Thyroid gland (tissue), 4 donors: ENCODE measurements around the gene TENT5C. TPM values are rescaled to one million over a fixed set of nuclear protein-coding genes. Genes with fewer than 3 reads are reported as not detected.

Source experiments
- DNase-seq, 2 donors: peaks; one replicate each; pipeline ENCODE4 v3.0.0-alpha.2; 2019
- H3K27ac ChIP-seq, 3 donors: fragments of 200-600 bp; sonication (generic); 1 replicate in 2 of 3; 2 replicates in 1 of 3; pipeline ENCODE4 v1.5.1; 2016 to 2019; ENCODE audit warnings: mild to moderate bottlenecking in 1 of 3, moderate library complexity in 1 of 3
- H3K27me3 ChIP-seq: fragments of 200-600 bp; sonication (generic); one replicate; pipeline ENCODE4 v1.5.1; 2019
- H3K36me3 ChIP-seq, 2 donors: fragments of 200-600 bp; sonication (generic); one replicate each; pipeline ENCODE4 v1.5.1; 2016 to 2019
- H3K4me1 ChIP-seq, 2 donors: fragments of 200-600 bp; sonication (generic); one replicate each; pipeline ENCODE4 v1.5.1; 2017 to 2019
- H3K4me3 ChIP-seq, 3 donors: fragments of 200-600 bp; sonication (generic); replicated peaks in 1 of 3; 1 replicate in 2 of 3; 2 replicates in 1 of 3; pipeline ENCODE4 v1.5.1; 2016; ENCODE audit warnings: mild to moderate bottlenecking in 1 of 3
- H3K9me3 ChIP-seq: fragments of 200-600 bp; sonication (generic); one replicate; pipeline ENCODE4 v1.5.1; 2017
- POLR2A ChIP-seq, 2 donors: fragments of 450-650 bp; IDR thresholded peaks; one replicate each; pipeline ENCODE4 v1.6.1; 2017; ENCODE audit warnings: antibody characterized with exemption in 2 of 2, mild to moderate bottlenecking in 2 of 2, moderate library complexity in 1 of 2
- WGBS, 2 donors: methylation state at CpG; one replicate each; pipeline ENCODE4 v1.1.5; 2017; 5-methylcytosine and 5-hydroxymethylcytosine counted together
- intact Hi-C: fragments of 100-400 bp; cut with DNase I; formaldehyde crosslinking; loops from one replicate; pipeline ENCODE4 v1.15.1; 2023
- total RNA-seq, 4 donors: library from RNA; depleted of rRNA; stranded (reverse); fragments of >200 nt; gene quantifications; one replicate each; pipeline ENCODE4 v1.2.3, GENCODE V29; 2016
- TF ChIP-seq, protein P1 (sequence below), 6 experiments: fragments of 200-600 bp in 3 of 6; fragments of 450-650 bp in 3 of 6; sonication (generic) in 3 of 6; IDR thresholded peaks; one replicate each; pipeline ENCODE4 v1.5.1; 2016 to 2019; ENCODE audit warnings: antibody characterized with exemption in 6 of 6, mild to moderate bottlenecking in 2 of 6, inconsistent platforms in 1 of 6, moderate library complexity in 1 of 6

Gene TENT5C
- total RNA-seq, 4 donors from 2014 or later, result 14.8 to 30.4 (median 22.2) TPM

DNA sequence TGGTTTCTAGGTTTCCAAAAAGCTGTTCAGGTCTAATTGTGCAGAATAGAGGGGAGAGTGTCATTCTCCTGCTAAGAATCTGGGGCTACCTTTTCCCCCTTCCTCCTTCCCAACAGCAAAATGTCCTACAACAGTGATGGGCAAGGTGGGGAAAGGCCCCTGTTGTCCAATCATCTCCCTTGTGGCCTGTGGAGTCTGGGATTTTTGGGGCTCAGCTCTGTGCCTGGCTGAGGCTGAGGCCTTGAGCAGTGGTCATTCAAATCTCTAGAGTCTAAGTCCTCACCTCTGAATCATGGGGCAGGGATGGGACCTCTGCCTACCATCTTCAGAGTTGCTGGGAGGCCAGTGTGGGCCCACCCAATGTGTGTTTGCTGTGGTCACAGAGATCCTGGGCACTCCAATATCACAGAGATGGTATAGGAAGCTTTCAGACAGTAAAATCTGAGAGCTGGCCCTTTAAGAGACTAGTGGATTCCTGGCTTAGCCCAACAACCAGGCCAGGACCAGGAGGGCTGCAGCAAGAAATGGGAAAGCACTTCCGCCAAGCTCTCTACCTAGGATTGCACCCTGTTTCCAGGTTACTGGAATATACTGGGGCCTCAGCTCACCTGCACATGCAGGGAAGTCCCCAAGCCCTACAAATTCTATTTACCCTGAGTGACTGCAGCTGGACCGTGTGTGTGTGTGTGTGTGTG, 28.5 kb upstream of the TENT5C start:
- H3K36me3 ChIP-seq, result no peaks in the 10 kb centered on the region
- H3K4me3 ChIP-seq, result no peak overlapping the region
- intact Hi-C loops, result no loop called here
- no peak overlapping the region for H3K27ac ChIP-seq
- peaks cover 0 to 13% of the 10 kb centered on the region in 2 donors for H3K4me1 ChIP-seq
- H3K27me3 ChIP-seq, result no peaks in the 10 kb centered on the region
- no peak for DNase-seq
- TF ChIP-seq, protein P1, sequence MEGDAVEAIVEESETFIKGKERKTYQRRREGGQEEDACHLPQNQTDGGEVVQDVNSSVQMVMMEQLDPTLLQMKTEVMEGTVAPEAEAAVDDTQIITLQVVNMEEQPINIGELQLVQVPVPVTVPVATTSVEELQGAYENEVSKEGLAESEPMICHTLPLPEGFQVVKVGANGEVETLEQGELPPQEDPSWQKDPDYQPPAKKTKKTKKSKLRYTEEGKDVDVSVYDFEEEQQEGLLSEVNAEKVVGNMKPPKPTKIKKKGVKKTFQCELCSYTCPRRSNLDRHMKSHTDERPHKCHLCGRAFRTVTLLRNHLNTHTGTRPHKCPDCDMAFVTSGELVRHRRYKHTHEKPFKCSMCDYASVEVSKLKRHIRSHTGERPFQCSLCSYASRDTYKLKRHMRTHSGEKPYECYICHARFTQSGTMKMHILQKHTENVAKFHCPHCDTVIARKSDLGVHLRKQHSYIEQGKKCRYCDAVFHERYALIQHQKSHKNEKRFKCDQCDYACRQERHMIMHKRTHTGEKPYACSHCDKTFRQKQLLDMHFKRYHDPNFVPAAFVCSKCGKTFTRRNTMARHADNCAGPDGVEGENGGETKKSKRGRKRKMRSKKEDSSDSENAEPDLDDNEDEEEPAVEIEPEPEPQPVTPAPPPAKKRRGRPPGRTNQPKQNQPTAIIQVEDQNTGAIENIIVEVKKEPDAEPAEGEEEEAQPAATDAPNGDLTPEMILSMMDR (IDR thresholded peaks at IDR 0.05), result no peak
- no peak for TF ChIP-seq POLR2A (IDR thresholded peaks at IDR 0.05)
- 20 to 90% methylated on average over 1 of the region's 2 CpGs for WGBS, 2 donors
- no peaks in the 10 kb centered on the region for H3K9me3 ChIP-seq

DNA sequence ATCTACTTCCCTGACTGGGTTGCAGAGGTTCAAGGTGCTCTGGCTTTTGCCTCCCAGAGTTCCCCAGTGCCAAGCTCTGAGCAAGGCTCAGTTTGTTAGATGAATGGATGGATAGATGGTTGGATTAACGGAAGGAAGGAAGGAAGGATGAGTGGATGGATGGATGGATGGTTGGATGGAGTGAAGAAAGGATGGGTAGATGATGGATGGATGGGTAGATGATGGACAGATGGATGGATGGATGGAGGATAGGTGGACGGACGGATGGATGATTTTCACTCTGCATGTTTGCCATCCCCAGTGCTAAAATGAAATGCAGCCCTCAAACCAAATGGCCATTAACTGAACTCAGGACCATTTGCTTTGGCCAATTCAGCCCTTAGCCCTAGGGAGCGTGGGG, 27.4 kb upstream of the TENT5C start:
- Histone ChIP-seq H3K36me3 (no peaks in the 10 kb centered on the region), H3K27me3 (no peaks in the 10 kb centered on the region), H3K4me1 (peaks cover 0 to 9% of the 10 kb centered on the region in 2 donors), H3K4me3 (no peak overlapping the region), H3K27ac (no peak overlapping the region), H3K9me3 (no peaks in the 10 kb centered on the region)
- TF ChIP-seq, protein P1 (IDR thresholded peaks at IDR 0.05), result no peak
- no peak for TF ChIP-seq POLR2A (IDR thresholded peaks at IDR 0.05)
- 92 to 100% methylated on average over 4 of the region's 4 CpGs for WGBS, 2 donors
- DNase-seq, result no peak
- intact Hi-C loops, result no loop called here

DNA sequence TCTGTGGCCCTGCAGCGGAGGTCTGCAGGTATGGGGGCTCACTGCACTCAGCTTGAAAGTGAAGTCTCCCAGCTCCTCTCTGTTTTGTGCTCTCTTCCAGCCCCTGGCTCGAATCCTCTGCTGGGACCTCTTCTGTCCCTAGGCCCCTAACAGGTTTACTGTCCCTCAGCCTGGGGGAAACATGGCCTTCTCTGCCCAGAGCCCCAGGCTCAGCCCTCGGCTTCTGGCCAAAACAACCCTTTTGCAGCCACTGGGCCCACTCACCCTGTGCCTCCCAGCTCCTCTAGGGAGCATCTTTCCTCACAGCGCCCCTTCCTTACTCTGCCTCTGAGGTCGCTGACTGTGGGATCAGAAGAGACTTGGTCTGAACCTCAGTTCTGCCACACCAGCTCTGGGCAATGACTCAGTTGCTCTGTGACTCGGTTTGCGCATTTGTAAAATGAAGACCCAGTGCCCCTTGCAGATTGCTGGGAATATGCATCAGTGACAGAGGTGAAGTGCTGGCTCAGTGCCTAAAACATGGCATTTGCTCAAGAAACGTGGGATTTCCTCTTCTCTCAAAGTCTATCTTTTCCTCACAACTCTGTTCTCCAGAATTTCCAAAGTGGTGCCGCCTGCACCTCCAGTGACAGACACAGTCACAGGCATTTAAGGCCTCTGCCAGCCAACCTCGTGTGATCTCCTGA, 26.5 kb upstream of the TENT5C start:
- no peak for TF ChIP-seq POLR2A (IDR thresholded peaks at IDR 0.05)
- TF ChIP-seq, protein P1 (IDR thresholded peaks at IDR 0.05), result no peak
- no peak overlapping the region for H3K4me3 ChIP-seq
- no peaks in the 10 kb centered on the region for H3K9me3 ChIP-seq
- 89% methylated on average over 10 of the region's 10 CpGs for WGBS, 2 donors
- intact Hi-C loops, result no loop called here
- no peaks in the 10 kb centered on the region for H3K27me3 ChIP-seq
- peaks cover 0 to 4% of the 10 kb centered on the region in 2 donors for H3K4me1 ChIP-seq
- no peak for DNase-seq
- no peaks in the 10 kb centered on the region for H3K36me3 ChIP-seq
- no peak overlapping the region for H3K27ac ChIP-seq

DNA sequence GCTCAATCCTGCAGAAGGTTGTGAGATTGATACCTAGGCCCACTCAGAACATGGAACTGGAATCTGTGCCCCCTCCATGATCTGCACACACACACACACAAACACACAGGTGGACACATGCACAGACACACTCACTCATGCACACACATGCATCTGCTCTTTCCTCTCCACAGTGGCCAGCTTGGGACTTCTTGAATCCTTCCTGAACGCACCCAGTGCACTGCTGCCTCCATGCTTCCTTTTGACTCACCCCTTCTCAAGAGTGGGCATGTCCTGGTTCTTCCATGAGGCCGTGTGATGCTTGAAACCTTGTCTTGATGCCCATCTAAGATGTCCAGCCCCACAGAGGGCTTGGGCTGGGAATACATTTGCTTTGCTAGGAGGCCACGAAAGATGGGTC, 25.4 kb upstream of the TENT5C start:
- TF ChIP-seq POLR2A (IDR thresholded peaks at IDR 0.05), result no peak
- TF ChIP-seq, protein P1 (IDR thresholded peaks at IDR 0.05), result no peak
- 65 to 78% methylated on average over 3 of the region's 3 CpGs for WGBS, 2 donors
- intact Hi-C loops, result loop anchor here (10.0 kb wide), 1 partner anchor 174 kb away; no protein-coding TSS in a partner anchor

DNA sequence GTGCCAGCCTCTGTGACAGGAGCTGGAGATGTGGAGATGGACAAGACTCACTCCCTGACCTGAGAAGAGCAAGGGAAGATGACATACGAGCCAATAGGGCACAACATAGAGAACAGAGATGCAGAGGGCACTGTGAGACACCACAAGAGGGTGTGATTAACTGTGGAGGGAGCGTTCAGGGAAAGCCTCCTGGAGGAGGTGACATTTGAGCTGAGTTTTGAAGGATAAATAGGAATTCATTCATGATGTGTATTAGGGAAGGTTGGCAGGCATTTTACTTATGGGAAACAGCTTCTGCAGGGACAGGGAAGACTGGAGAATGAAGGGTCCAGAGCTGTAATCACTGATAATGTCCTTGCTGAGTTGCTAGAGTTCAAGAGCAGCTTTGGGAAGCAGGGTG, 25.0 kb upstream of the TENT5C start:
- no peaks in the 10 kb centered on the region for H3K4me1 ChIP-seq
- WGBS, 2 donors, result 86 to 92% methylated on average over 2 of the region's 2 CpGs
- H3K4me3 ChIP-seq, result no peak overlapping the region
- no peaks in the 10 kb centered on the region for H3K27me3 ChIP-seq
- H3K9me3 ChIP-seq, result no peaks in the 10 kb centered on the region
- no peak for DNase-seq
- intact Hi-C loops, result loop anchor here (10.0 kb wide), 1 partner anchor 174 kb away; no protein-coding TSS in a partner anchor
- H3K27ac ChIP-seq, result no peak overlapping the region
- TF ChIP-seq POLR2A (IDR thresholded peaks at IDR 0.05), result no peak
- TF ChIP-seq, protein P1 (IDR thresholded peaks at IDR 0.05), result no peak
- no peaks in the 10 kb centered on the region for H3K36me3 ChIP-seq

More for the DNA sequence above, 25.4 kb upstream of the TENT5C start:
- no peaks in the 10 kb centered on the region for H3K4me1 ChIP-seq
- H3K27me3 ChIP-seq, result no peaks in the 10 kb centered on the region
- H3K9me3 ChIP-seq, result no peaks in the 10 kb centered on the region
- no peak overlapping the region for H3K27ac ChIP-seq
- no peak overlapping the region for H3K4me3 ChIP-seq
- H3K36me3 ChIP-seq, result no peaks in the 10 kb centered on the region
- no peak for DNase-seq
